Measurements from ENCODE around the gene ITGAV. TPM values are rescaled to one million over a fixed set of nuclear protein-coding genes. Genes with fewer than 3 reads are reported as not detected.

Gene ITGAV
- total RNA-seq, 2 experiments from 2014 or later: 4.9 to 5.6 TPM

- Mint-ChIP-seq H3K27me3 (ENCODE audit: low read depth) (peaks cover 26% of the 10 kb centered on the region), H3K4me3 (no peak overlapping the region), H3K36me3 (ENCODE audit: low read depth) (no peaks in the 10 kb centered on the region), H3K27ac (no peak overlapping the region), H3K4me1 (ENCODE audit: low read depth) (peaks cover 4% of the 10 kb centered on the region), H3K9me3 (ENCODE audit: insufficient read depth) (peaks cover 16% of the 10 kb centered on the region)
- DNase-seq (no peak), ATAC-seq (no peak)
- CTCF ChIA-PET: no interaction called here
- POLR2A ChIA-PET: no interaction called here
Observed at GRCh38 chr2:186691231-186691630, 101.4 kb downstream of the ITGAV start.

DNA sequence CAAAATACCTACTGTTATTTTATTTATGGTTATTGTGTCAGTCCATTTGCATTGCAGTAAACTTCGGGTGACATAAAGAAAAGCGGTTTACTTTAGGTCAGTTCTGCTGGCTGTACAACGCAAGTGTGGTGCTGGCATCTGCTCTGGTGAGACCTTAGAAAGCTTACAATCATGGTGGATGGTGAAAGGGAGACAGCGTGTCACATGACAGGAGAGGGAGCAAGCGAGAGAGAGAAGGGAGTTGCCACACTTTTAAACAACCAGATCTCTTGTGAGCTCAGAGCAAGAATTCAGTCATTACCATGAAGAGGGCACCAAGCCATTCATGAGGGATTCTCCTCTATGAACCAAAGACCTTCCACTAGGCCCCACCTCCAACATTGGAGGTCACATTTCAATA lies 102.0 kb downstream of the ITGAV start:
- Mint-ChIP-seq H3K36me3 (ENCODE audit: low read depth) (no peaks in the 10 kb centered on the region), H3K9me3 (ENCODE audit: insufficient read depth) (peaks cover 16% of the 10 kb centered on the region), H3K4me1 (ENCODE audit: low read depth) (peaks cover 4% of the 10 kb centered on the region), H3K27ac (no peak overlapping the region), H3K4me3 (no peak overlapping the region), H3K27me3 (ENCODE audit: low read depth) (peaks cover 33% of the 10 kb centered on the region)
- ATAC-seq (no peak), DNase-seq (no peak)
- ChIA-PET POLR2A (no interaction called here), CTCF (no interaction called here)

DNA sequence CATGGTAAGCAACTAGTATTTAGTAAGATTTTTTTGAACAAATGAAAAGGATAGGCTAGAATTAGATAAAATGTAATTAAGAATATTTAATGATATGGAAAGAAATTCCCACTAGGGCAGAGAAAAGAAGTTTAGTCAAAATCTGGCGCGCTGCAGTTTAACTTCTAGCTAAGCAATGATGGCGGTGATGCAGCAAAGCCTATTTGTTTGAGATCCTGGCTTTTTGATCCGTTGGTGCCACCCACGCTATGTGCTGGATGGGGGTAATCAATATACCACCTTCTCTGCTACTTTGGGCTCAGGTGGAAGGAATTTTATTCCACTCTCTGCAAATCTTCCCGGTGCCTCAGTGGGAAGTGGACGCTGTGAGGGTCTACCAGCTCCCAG lies 103.6 kb downstream of the ITGAV start:
- peaks cover 33% of the 10 kb centered on the region for H3K27me3 Mint-ChIP-seq (ENCODE audit: low read depth)
- DNase-seq (no peak), ATAC-seq (no peak)
- POLR2A ChIA-PET: interaction anchor here (0.6 kb wide), 1 partner anchor 213 kb away, joined by 3 read pairs; no protein-coding TSS in a partner anchor
- peak overlapping the region; percentile 35 for H3K4me3 Mint-ChIP-seq
- peaks cover 4% of the 10 kb centered on the region for H3K4me1 Mint-ChIP-seq (ENCODE audit: low read depth)
- CTCF ChIA-PET: no interaction called here
- no peak overlapping the region for H3K27ac Mint-ChIP-seq
- H3K36me3 Mint-ChIP-seq (ENCODE audit: low read depth): no peaks in the 10 kb centered on the region
- H3K9me3 Mint-ChIP-seq (ENCODE audit: insufficient read depth): peaks cover 2% of the 10 kb centered on the region

DNA sequence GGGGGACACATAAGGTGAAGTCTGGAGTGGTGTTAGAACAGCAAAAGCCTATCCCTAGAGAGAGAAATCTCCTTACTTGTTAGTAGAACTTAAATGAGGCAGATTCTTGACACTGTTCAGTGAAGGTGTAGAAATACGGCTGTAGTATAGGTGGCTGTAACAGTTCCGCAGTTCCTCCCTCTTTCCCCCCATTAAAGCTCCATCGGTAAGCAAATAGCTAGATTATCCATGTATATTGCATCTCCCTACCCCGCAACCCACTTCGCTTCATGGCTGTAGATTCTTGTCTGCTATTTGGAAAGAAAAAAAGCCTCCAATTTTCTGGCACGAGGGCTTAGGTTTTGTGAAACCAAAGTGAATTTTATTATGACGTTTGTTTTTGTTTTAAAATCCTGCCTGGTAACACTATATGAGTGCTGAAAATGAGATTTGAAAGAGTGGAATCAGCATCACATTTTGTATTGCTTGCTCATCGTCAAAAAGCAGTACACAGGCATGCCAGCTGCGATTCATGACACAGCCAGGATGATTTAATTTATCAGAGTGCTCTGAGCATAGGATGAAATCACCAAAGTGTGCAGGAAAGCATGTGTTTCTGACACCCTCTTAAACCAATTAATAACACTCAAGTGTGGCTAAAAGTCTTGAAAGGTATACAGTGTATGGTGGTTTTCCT lies 105.4 kb downstream of the ITGAV start:
- Mint-ChIP-seq H3K9me3 (ENCODE audit: insufficient read depth) (no peaks in the 10 kb centered on the region), H3K27ac (no peak overlapping the region), H3K36me3 (ENCODE audit: low read depth) (no peaks in the 10 kb centered on the region), H3K4me3 (no peak overlapping the region), H3K27me3 (ENCODE audit: low read depth) (peaks cover 42% of the 10 kb centered on the region), H3K4me1 (ENCODE audit: low read depth) (peaks cover 4% of the 10 kb centered on the region)
- ATAC-seq: no peak
- DNase-seq: no peak
- POLR2A ChIA-PET: interaction anchor here (0.6 kb wide), 1 partner anchor 788 kb away, joined by 4 read pairs; no protein-coding TSS in a partner anchor
- CTCF ChIA-PET: no interaction called here

DNA sequence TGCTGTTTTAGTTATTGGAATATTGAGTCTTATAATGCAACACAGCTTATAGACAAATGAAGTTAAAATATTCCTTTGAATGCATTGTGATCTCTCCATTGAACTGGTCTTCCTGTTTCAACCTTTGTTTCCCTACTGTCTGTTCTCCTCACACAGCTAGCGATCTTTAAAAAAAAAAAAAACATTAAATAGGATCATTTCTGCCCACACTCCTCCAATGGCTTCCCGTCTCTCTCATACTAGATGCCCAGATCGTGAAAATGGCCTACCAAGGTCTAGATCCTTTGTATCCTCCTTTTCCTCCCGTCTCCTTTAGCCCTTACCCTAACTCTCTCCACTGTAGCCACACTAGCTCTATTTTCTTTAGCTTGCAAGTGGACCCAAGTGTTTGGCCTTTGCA lies 106.4 kb downstream of the ITGAV start:
- H3K9me3 Mint-ChIP-seq (ENCODE audit: insufficient read depth): no peaks in the 10 kb centered on the region
- ChIA-PET CTCF (interaction anchor here (1.1 kb wide), 1 partner anchor 56 kb away, joined by 3 read pairs; no protein-coding TSS in a partner anchor), POLR2A (no interaction called here)
- ATAC-seq (no peak), DNase-seq (no peak)
- H3K27me3 Mint-ChIP-seq (ENCODE audit: low read depth): peaks cover 46% of the 10 kb centered on the region
- H3K27ac Mint-ChIP-seq: no peak overlapping the region
- H3K4me1 Mint-ChIP-seq (ENCODE audit: low read depth): peaks cover 4% of the 10 kb centered on the region
- no peaks in the 10 kb centered on the region for H3K36me3 Mint-ChIP-seq (ENCODE audit: low read depth)
- no peak overlapping the region for H3K4me3 Mint-ChIP-seq

DNA sequence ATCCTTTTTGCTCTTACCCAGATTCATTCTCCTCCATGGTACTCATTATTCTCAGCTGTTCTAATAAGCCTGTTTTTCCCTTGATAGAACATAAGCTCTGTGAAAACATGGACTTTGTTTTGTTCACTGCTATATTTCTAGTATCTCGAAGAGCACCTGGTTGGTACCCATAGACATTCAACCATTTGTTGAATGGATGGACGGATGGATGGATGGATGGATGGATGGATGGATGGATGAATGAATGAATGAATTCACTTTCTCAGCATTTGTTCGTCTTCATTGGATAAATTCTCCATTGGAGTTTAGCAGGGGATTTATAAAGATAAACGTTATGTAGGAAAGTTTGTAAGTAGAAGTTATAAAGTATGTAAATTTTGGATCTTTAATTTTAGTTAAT lies 106.9 kb downstream of the ITGAV start:
- Mint-ChIP-seq H3K27me3 (ENCODE audit: low read depth) (peaks cover 47% of the 10 kb centered on the region), H3K9me3 (ENCODE audit: insufficient read depth) (no peaks in the 10 kb centered on the region), H3K36me3 (ENCODE audit: low read depth) (no peaks in the 10 kb centered on the region), H3K4me1 (ENCODE audit: low read depth) (peaks cover 4% of the 10 kb centered on the region), H3K4me3 (no peak overlapping the region), H3K27ac (no peak overlapping the region)
- no peak for DNase-seq
- ChIA-PET POLR2A (no interaction called here), CTCF (interaction anchor here (1.1 kb wide), 1 partner anchor 56 kb away, joined by 3 read pairs; no protein-coding TSS in a partner anchor)
- no peak for ATAC-seq

GRCh38 chr2:186697536-186697935 lies 107.7 kb downstream of the ITGAV start:
- H3K27me3 Mint-ChIP-seq (ENCODE audit: low read depth): peaks cover 44% of the 10 kb centered on the region
- H3K4me1 Mint-ChIP-seq (ENCODE audit: low read depth): peaks cover 4% of the 10 kb centered on the region
- H3K27ac Mint-ChIP-seq: no peak overlapping the region
- no peak overlapping the region for H3K4me3 Mint-ChIP-seq
- ChIA-PET POLR2A (no interaction called here), CTCF (no interaction called here)
- H3K36me3 Mint-ChIP-seq (ENCODE audit: low read depth): no peaks in the 10 kb centered on the region
- DNase-seq (no peak), ATAC-seq (no peak)
- H3K9me3 Mint-ChIP-seq (ENCODE audit: insufficient read depth): no peaks in the 10 kb centered on the region

DNA sequence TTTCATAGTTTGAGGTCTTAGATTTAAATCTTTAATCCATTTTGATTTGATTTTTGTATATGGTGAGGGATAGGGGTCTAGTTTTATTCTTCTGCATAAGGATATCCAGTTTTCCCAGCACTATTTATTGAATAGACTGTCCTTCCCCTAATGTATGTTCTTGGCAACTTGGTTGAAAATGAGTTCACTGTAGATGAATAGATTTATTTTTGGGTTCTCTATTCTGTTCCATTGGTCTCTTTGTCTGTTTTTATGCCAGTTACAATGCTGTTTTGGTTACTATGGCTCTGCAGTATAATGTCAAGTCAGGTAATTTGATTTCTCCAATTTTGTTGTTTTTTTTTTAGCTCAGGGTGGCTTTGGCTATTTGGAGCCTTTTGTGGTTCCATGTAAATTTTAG lies 109.9 kb downstream of the ITGAV start:
- H3K36me3 Mint-ChIP-seq (ENCODE audit: low read depth): no peaks in the 10 kb centered on the region
- H3K27ac Mint-ChIP-seq: no peak overlapping the region
- POLR2A ChIA-PET: no interaction called here
- no peaks in the 10 kb centered on the region for H3K9me3 Mint-ChIP-seq (ENCODE audit: insufficient read depth)
- CTCF ChIA-PET: no interaction called here
- H3K4me1 Mint-ChIP-seq (ENCODE audit: low read depth): no peaks in the 10 kb centered on the region
- ATAC-seq: no peak
- peaks cover 33% of the 10 kb centered on the region for H3K27me3 Mint-ChIP-seq (ENCODE audit: low read depth)
- no peak for DNase-seq
- H3K4me3 Mint-ChIP-seq: no peak overlapping the region

DNA sequence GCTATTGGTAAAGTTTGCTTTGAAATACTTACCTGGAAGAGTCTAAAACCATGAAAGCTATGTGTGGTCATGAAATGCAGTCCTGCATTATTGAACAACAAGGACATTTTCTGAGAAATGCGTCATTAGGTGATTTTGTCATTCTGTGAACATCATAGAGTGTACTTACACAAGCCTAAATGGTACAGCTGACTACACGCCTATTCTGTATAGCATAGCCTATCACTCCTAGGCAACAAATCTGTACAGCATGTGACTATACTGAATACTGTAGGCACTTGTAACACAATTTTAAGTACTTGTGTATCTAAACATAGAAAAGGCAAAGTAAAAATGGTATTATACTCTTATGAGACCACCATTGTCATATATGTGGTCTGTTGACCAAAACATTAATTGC lies 112.2 kb downstream of the ITGAV start:
- Mint-ChIP-seq H3K9me3 (ENCODE audit: insufficient read depth) (no peaks in the 10 kb centered on the region), H3K27me3 (ENCODE audit: low read depth) (peaks cover 15% of the 10 kb centered on the region), H3K4me1 (ENCODE audit: low read depth) (no peaks in the 10 kb centered on the region), H3K36me3 (ENCODE audit: low read depth) (no peaks in the 10 kb centered on the region), H3K27ac (no peak overlapping the region), H3K4me3 (no peak overlapping the region)
- ATAC-seq (no peak), DNase-seq (no peak)
- ChIA-PET CTCF (no interaction called here), POLR2A (no interaction called here)

DNA sequence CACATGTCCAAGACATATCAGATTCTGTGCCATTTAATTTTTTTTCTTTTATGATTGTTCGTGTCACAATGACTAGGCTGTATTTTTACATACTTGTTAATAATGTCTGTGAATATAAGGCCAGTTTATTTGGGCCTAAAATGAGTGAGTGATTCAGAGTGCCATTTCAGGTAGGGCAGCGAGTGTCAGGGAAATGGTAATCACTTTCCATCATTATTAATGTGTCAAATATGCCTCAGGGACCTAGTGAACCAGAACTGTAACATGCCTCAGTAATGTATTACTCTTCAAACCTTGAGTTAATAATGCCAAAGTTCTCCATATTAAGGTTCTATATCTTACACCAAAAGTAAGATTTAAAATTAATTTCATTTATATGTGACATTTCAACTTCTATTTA lies 112.6 kb downstream of the ITGAV start:
- Mint-ChIP-seq H3K36me3 (ENCODE audit: low read depth) (no peaks in the 10 kb centered on the region), H3K4me1 (ENCODE audit: low read depth) (no peaks in the 10 kb centered on the region), H3K27me3 (ENCODE audit: low read depth) (peaks cover 15% of the 10 kb centered on the region)

GRCh38 chr2:186704897-186705296 lies 115.0 kb downstream of the ITGAV start:
- CTCF ChIA-PET: no interaction called here
- POLR2A ChIA-PET: no interaction called here
- DNase-seq: no peak
- Mint-ChIP-seq H3K4me3 (no peak overlapping the region), H3K9me3 (ENCODE audit: insufficient read depth) (no peaks in the 10 kb centered on the region), H3K27me3 (ENCODE audit: low read depth) (peaks cover 5% of the 10 kb centered on the region), H3K36me3 (ENCODE audit: low read depth) (no peaks in the 10 kb centered on the region), H3K27ac (no peak overlapping the region), H3K4me1 (ENCODE audit: low read depth) (no peaks in the 10 kb centered on the region)
- no peak for ATAC-seq

More for the DNA sequence above, 112.6 kb downstream of the ITGAV start:
- no peak overlapping the region for H3K27ac Mint-ChIP-seq
- ATAC-seq: no peak
- no peak for DNase-seq
- ChIA-PET CTCF (no interaction called here), POLR2A (no interaction called here)
- H3K4me3 Mint-ChIP-seq: no peak overlapping the region
- no peaks in the 10 kb centered on the region for H3K9me3 Mint-ChIP-seq (ENCODE audit: insufficient read depth)

GRCh38 chr2:186709529-186710450 lies 119.9 kb downstream of the ITGAV start:
- Mint-ChIP-seq H3K36me3 (ENCODE audit: low read depth) (no peaks in the 10 kb centered on the region), H3K27me3 (ENCODE audit: low read depth) (peaks cover 2% of the 10 kb centered on the region), H3K4me3 (no peak overlapping the region), H3K27ac (no peak overlapping the region), H3K9me3 (ENCODE audit: insufficient read depth) (no peaks in the 10 kb centered on the region), H3K4me1 (ENCODE audit: low read depth) (no peaks in the 10 kb centered on the region)
- no peak for ATAC-seq
- DNase-seq: no peak
- CTCF ChIA-PET: no interaction called here
- POLR2A ChIA-PET: no interaction called here
